Activated naive CD4-positive, alpha-beta T cell (primary cell): Measurements from ENCODE around the gene COMMD4.

Source experiments
- DNase-seq, 4 experiments: peaks; one replicate each; lab custom pipeline; 2025; lab: John Stamatoyannopoulos, UW

COMMD4 gene

GRCh38 chr15:75356517-75356916, 20.7 kb downstream of the COMMD4 start:
- DNase-seq = no peak

DNA sequence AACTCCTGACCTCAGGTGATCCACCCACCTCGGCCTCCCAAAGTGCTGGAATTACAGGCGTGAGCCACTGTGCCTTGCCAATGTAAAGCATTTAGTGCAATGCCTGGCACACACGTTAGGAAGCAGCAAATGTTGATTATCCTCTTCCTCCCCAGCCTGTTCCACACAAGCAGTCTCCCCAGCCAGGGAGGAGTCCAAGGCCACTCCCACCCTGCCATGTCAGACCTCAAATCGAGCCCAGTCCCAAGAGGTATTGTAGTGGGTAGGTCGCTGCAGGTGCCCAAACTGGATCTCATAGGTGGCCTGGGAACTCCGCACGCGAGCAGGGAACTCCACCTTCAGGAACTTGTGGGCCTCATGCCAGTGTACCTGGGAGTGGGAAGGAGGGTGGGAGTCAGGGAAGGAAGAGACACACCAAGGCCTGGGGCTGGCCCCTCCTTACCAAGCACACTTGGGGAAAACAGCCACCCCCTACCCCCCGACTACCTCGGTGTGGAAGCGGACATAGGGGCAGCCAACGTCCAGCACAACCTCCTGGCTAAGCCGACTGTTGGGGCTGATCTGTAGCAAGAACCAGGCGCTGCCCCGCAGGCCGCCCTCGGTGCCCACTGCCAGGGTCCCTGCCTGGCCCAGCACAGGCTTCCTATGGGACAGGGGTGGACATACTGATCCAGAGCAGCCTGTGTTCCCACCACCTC, 22.3 kb downstream of the COMMD4 start:
- DNase-seq = no peak

- no peak for DNase-seq
Measured at GRCh38 chr15:75358771-75359536, 23.1 kb downstream of the COMMD4 start.

DNA sequence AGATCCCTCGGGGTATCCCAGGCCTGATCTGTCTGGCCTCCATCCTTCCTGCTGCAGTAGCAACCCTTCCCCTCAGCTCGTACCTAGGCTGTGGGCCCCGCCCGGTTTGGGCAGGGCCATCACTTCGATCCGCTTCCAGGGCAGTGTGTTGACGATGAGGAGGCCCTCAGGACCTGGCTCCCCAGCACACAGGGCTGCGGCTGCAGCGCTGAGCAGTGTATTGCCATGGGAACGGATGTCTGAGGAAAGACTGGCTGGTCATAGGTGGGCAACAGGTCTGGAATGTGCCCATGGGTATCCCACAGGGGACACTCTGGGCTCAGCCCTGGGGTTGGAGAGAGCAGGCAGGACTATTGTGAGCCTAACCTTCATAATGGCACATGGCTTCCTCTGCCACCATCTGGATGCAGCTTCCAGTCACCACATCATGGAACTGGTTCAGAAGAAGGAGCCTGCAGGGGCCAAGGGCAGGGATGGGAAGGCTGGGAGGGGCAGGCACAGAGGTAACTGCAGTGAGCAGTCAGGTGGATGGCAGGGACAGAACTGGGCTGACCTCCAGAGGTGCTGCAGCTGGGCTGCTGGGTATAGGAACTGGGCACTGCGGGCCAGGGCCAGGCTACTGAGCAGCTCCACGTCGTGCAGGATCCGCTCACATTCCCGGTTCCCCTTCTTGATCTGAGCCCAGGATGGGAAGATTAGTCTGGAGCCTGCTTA, 23.8 kb downstream of the COMMD4 start:
- no peak for DNase-seq

GRCh38 chr15:75360391-75360790, 24.5 kb downstream of the COMMD4 start:
- DNase-seq = no peak

DNA sequence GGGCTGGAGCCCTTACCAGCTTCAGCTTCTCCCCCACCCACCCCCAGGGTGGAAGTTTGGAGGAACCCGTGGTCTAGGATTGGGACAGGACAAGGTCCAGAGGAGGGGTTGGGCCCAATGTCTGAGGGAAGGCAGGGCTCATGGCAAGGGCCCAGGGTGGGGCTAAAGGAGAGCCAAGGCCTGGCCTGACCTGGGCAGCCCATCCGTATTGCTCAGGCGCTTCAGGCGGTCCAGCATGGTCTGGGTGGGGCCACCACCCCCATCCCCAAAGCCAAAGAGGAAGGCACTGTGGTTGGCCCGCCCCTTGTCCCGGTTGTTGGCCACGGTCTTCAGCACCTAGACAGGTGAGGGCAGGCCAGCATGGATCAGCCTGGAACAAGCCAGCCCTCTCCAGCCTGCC, 25.0 kb downstream of the COMMD4 start:
- no peak for DNase-seq

- no peak for DNase-seq
Measured at GRCh38 chr15:75361361-75361988, 25.6 kb downstream of the COMMD4 start.

DNA sequence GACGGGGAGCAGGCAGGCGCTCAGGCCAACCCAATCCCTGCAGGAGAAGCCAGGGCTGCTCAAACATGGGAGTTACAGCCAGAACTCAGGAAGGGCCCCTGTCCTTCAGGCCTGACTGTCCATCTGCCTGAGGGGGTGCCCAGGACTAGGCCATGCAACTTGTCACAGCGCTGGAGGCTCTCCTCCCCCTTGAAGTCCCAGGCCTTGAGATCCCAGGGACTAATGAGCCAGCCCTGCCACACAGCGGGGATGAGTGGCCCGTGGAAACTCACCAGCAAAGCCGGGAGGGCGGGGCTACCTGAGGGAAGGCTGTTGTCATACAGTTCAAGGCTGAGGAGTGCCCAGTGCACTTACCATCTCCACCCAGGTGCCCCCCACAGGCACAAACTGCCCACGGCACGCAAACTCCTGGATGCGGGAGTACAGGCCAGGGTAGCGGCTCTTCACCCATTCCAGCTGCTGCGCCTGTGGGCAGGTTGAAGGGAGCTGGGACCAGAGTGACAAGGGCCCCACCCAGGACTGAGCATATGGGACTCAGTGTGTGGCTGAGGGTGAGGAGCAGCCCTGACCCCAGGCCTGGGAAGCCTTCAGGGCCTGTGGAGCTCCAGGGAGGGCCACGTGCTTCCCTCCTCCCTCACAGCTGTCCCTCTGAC, 26.3 kb downstream of the COMMD4 start:
- DNase-seq = no peak

DNA sequence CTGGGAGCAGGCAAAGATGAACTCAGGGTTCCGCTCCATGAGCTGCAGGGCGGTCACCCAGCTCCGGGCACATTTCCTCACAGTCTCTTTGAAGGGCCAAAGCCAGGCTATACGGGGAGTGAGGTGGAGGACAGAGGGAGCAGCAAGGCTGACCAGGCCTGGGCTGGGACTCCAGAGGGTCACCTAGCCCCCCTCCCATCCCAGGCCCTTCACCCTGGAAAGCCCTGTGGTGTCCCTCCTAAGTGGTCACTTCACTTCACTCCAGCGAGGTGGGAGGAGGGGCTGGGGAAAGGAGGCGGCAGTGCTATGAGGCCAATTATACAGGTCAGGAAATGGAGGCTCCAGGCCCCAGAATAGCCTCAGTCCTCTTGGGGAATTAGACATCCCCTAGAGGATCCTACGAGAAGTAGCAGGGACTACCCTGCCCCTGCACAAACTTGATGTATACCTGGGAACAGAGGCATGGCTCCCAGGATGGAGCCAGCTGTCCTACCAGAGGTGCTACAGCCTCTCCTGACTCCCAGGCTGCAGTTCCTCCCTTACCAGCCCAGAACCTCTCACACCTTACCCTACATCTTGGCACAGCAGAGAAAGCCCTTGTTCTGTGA, 26.9 kb downstream of the COMMD4 start:
- no peak for DNase-seq

GRCh38 chr15:75363786-75364185, 27.9 kb downstream of the COMMD4 start:
- no peak for DNase-seq

GRCh38 chr15:75364881-75365280, 29.0 kb downstream of the COMMD4 start:
- DNase-seq = no peak

DNA sequence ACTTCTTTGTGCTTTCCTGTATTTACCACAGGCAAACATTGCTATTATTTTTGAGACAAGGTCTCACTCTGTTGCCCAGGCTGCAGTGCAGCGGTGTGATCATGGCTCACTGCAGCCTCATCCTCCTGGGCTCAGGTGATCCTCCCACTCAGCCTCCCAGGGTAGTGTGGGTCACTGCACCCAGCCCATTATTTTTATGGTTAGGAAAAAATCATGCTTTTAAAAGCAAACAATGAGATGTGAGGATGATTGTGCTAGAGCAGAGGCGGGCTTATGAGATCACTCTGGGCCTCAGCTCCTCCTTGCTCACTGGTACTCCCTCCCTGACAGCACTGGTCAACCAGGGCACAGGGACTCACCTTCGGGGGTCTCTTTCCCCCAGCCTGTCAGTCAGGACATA, 30.3 kb downstream of the COMMD4 start:
- no peak for DNase-seq

DNA sequence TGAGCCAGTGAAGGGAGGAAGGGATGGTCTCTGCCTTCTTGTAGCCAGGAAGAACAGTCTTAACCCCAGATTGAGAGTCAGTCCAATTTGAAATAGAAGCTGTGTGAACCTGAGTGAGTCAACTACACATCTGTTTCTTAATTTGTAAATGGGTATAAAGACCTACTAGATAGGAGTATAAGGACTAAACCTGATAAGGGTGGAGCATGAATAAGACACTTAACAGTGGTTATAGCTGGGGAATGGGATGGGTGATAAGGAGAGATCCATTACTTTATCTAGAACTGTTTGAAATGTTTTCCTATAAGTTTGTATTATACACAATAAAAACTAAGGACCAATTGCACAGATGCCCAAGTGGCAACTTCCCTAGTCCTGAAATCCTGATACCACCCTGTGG, 31.1 kb downstream of the COMMD4 start:
- no peak for DNase-seq

- DNase-seq = no peak
Measured at GRCh38 chr15:75367406-75367912, 31.6 kb downstream of the COMMD4 start.

GRCh38 chr15:75367913-75368688, 32.2 kb downstream of the COMMD4 start, which contains the start of gene MAN2C1:
TSS of gene MAN2C1 (minus strand) at chr15:75368607. CDS start at chr15:75368583, 24 bp downstream.
- DNase-seq = peak; percentile 63 to 82 (median 76)

DNA sequence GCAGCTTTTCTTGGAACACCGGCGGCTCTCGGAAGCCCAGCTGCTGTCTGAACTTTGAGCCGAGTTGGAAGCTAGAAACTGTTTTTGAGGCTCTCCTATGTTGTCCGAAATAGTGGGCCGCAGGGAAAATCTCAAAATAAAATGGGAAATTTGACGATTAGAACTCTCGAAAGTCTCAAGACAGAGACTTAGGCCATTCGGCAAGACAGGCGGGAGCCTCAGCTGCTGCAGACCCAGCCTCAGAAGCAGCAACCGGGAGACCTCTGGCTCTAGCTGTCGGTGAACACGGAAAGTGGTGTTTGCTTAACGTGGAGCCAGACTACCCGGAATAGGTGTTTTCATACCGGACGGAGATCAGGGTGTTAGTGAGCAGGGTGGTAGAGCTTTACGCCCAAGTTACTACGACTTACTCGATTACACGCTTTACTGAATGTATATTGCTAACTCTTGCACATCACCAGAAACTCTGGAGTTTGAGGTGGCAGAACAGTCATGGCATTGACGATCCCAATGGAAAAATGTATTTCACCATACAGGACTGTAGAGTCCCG, 32.9 kb downstream of the COMMD4 start:
- DNase-seq = no peak

DNA sequence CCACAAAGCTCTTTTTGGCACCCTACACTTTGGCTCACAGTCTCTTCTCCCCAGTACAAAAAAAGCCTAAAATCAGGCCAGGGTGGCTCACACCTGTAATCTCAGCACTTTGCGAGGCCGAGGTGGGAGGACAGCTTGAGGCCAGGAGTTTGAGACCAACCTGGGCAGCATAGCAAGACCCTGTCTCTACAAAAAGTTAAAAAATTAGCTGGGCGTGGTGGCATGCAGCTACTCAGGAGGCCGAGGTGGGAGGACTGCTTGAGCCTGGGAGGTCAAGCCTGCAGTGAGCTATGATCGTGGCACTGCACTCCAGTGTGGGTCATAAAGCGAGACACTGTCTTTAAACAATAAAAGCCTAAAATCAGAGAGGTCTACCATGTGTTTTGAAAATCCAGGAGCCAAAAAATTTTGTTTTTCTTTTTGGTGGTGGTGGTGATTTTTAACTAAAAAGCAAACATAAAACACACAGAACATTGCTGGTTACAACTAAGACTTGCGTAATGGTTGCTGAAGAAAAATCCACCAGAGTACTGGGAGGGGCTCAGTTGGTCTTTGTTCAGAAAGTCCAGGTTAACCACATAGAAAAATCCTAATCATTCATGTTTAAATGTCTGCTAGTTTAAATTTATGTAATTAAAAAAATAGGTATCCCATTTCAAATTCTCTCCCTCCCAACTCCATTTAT, 34.2 kb downstream of the COMMD4 start:
- no peak for DNase-seq

- no peak for DNase-seq
Measured at GRCh38 chr15:75371486-75371885, 35.6 kb downstream of the COMMD4 start.

DNA sequence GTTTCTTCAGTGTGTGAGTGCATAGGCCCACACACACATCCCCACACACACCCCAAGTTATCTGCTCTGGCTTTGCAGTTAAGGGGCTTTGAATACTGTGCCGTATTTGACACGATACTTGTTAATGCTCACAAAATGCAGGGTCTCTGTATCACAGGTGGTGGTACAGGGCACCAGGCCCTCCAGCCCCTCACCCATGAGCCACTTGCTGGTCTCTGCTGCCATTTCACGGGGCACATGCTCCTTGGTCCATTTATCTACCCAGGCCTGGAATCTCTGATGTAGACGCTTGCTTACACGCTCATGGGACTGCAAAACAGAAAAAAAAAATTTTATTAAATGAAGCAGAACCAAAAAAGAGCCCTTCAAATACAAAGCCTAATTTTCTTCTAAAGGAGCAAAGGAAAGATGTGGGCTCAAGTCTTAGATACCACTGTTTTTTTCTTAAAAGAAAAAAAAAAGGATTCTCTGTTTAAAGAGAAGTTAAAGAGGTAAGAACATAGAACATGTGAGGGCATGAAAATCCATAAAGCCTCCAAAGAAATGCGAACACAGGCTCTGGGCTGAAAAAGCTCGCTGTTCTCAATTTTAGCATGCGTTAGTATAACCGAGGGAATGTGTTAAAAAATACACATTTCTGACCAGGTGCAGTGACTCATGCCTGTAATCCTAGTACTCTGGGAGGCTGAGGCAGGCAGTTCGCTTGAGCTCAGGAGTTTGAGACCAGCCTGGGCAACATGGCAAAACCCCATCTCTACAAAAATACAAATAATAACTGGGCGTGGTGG, 36.2 kb downstream of the COMMD4 start:
- DNase-seq = no peak
